Measurements from ENCODE around the gene KCNJ12.
"Not testable (repeated sequence)": the region's sequence is repeated elsewhere in the genome, so short reads cannot be mapped to it uniquely, and the experiment has no call there.

KCNJ12 gene

GRCh38 chr17:21410371-21410770 lies 34.2 kb downstream of the KCNJ12 start:
- not testable (repeated sequence) for DNase-seq

- DNase-seq, result not testable (repeated sequence)
Observed at GRCh38 chr17:21410906-21411678, 34.9 kb downstream of the KCNJ12 start.

GRCh38 chr17:21411679-21412205 lies 35.6 kb downstream of the KCNJ12 start:
- DNase-seq, result not testable (repeated sequence)

GRCh38 chr17:21412207-21412681 lies 36.1 kb downstream of the KCNJ12 start:
- not testable (repeated sequence) for DNase-seq

- DNase-seq, result not testable (repeated sequence)
Observed at GRCh38 chr17:21413570-21414279, 37.6 kb downstream of the KCNJ12 start.

- not testable (repeated sequence) for DNase-seq
Observed at GRCh38 chr17:21414616-21415015, 38.5 kb downstream of the KCNJ12 start.

GRCh38 chr17:21415166-21415990 lies 39.2 kb downstream of the KCNJ12 start:
- not testable (repeated sequence) for DNase-seq

- DNase-seq, result not testable (repeated sequence)
Observed at GRCh38 chr17:21416471-21416981, 40.4 kb downstream of the KCNJ12 start.

GRCh38 chr17:21417349-21417748 lies 41.2 kb downstream of the KCNJ12 start:
- not testable (repeated sequence) for DNase-seq

- DNase-seq, result no peak
Observed at GRCh38 chr17:21417921-21418320, 41.8 kb downstream of the KCNJ12 start.

GRCh38 chr17:21418446-21419298 lies 42.5 kb downstream of the KCNJ12 start:
- DNase-seq, result no peak

GRCh38 chr17:21419299-21420239 lies 43.4 kb downstream of the KCNJ12 start:
- DNase-seq, result no peak

- not testable (repeated sequence) for DNase-seq
Observed at GRCh38 chr17:21420503-21421090, 44.4 kb downstream of the KCNJ12 start.

- DNase-seq, result not testable (repeated sequence)
Observed at GRCh38 chr17:21421421-21422310, 45.5 kb downstream of the KCNJ12 start.

GRCh38 chr17:21422311-21423189 lies 46.4 kb downstream of the KCNJ12 start:
- DNase-seq, result not testable (repeated sequence)

GRCh38 chr17:21423190-21423493 lies 47.0 kb downstream of the KCNJ12 start:
- not testable (repeated sequence) for DNase-seq

- not testable (repeated sequence) for DNase-seq
Observed at GRCh38 chr17:21424697-21425096, 48.5 kb downstream of the KCNJ12 start.

GRCh38 chr17:21425321-21425720 lies 49.2 kb downstream of the KCNJ12 start:
- no peak for DNase-seq

Measured in NCI-H1105 treated with DMSO at 0.1 percent for 48 hours (cell line).